GM12878 (cell line): ENCODE data around the gene PI4K2A. TPM values are rescaled to one million over a fixed set of nuclear protein-coding genes. Genes with fewer than 3 reads are reported as not detected.

Experiments
- ATAC-seq: fragments of 200-7000 bp; cut with Tn5 transposase; 3 replicates; pipeline ENCODE4 v1.9.1; 2020; ENCODE audit warnings: mild to moderate bottlenecking, moderate library complexity
- BruUV-seq: library from RNA; stranded (reverse); fragments of 400-500 nt; replicated peaks from 2 replicates; lab custom pipeline; 2021; lab: Mats Ljungman, UMichigan
- CTCF ChIA-PET: fragments of 300-600 bp; sonication (Branson Sonifier 250); formaldehyde crosslinking; extraction: SDS; loops from one replicate; lab custom pipeline; 2021; ENCODE audit warnings: inconsistent platforms; lab: Yijun Ruan, JAX
- POLR2A ChIA-PET: fragments of 350-600 bp; formaldehyde crosslinking; extraction: SDS; loops from one replicate; lab custom pipeline; 2021; ENCODE audit warnings: inconsistent platforms; lab: Charles Lee
- RAD21 ChIA-PET: fragments of 300-600 bp; sonication (Branson Sonifier 250); formaldehyde crosslinking; loops from one replicate; lab custom pipeline; 2023; ENCODE audit warnings: antibody characterized with exemption; ENCODE audit not compliant: unreplicated experiment; lab: Charles Lee
- SMC1A ChIA-PET: fragments of 300-600 bp; sonication (Branson Sonifier 250); formaldehyde crosslinking; loops from one replicate; lab custom pipeline; 2023; ENCODE audit not compliant: unreplicated experiment, uncharacterized antibody; lab: Charles Lee
- DNase-seq: peaks from one replicate; pipeline ENCODE4 v3.0.0-alpha.2; 2011; ENCODE audit warnings: low read depth, low spot score
- FAIRE-seq: peaks from 3 replicates; lab custom pipeline; 2011; peaks lifted over from hg19 to GRCh38; lab: Jason Lieb, UNC
- H2AFZ ChIP-seq: 2 replicates; pipeline ENCODE4 v1.6.0; 2011; ENCODE audit warnings: low read depth, low read length, control low read depth; ENCODE audit not compliant: control insufficient read depth
- H3K27ac ChIP-seq: 2 replicates; pipeline ENCODE4 v1.5.1; 2011; ENCODE audit warnings: control low read depth; ENCODE audit not compliant: control insufficient read depth, insufficient read depth
- H3K27me3 ChIP-seq, 2 experiments: replicated peaks in 1 of 2; 2 replicates each; pipeline versions ENCODE4 v1.6.0 to v1.6.1; 2011; ENCODE audit warnings: low read length in 1 of 2; ENCODE audit not compliant: control insufficient read depth in 2 of 2, insufficient read depth in 2 of 2
- H3K36me3 ChIP-seq, 2 experiments: 2 replicates each; pipeline ENCODE4 v1.5.1; 2011; ENCODE audit warnings: low read length in 1 of 2; ENCODE audit not compliant: control insufficient read depth in 2 of 2, insufficient read depth in 2 of 2
- H3K4me1 ChIP-seq: 2 replicates; pipeline ENCODE4 v1.6.1; 2011; ENCODE audit warnings: mild to moderate bottlenecking, low read length, moderate library complexity, mixed read lengths; ENCODE audit not compliant: control insufficient read depth, insufficient read depth
- H3K4me2 ChIP-seq: 2 replicates; pipeline ENCODE4 v1.6.0; 2011; ENCODE audit warnings: control low read depth; ENCODE audit not compliant: control insufficient read depth, insufficient read depth
- H3K4me3 ChIP-seq: fragments of 200-600 bp; sonication (generic); 2 replicates; pipeline ENCODE4 v1.5.1; 2016
- H3K79me2 ChIP-seq: 2 replicates; pipeline ENCODE4 v1.6.0; 2011; ENCODE audit warnings: low read length; ENCODE audit not compliant: control insufficient read depth, insufficient read depth
- H3K9ac ChIP-seq: 2 replicates; pipeline ENCODE4 v1.8.0; 2011; ENCODE audit warnings: low read length, control low read depth, mixed read lengths; ENCODE audit not compliant: control insufficient read depth, insufficient read depth
- H3K9me3 ChIP-seq: replicated peaks from 3 replicates; pipeline ENCODE4 v1.5.1; 2011; ENCODE audit warnings: mild to moderate bottlenecking, low read length; ENCODE audit not compliant: control insufficient read depth, insufficient read depth
- H4K20me1 ChIP-seq: 2 replicates; pipeline ENCODE4 v1.6.0; 2011; ENCODE audit not compliant: control insufficient read depth, insufficient read depth
- CTCF ChIP-seq, 3 experiments: IDR thresholded peaks in 2 of 3; conservative IDR thresholded peaks in 1 of 3; 2 replicates each; pipeline ENCODE4 v1.5.1; 2011; ENCODE audit warnings: low read depth in 3 of 3, low read length in 3 of 3, mild to moderate bottlenecking in 3 of 3, control low read depth in 2 of 3, moderate library complexity in 2 of 3, inconsistent platforms in 1 of 3, mixed read lengths in 1 of 3; ENCODE audit not compliant: control insufficient read depth in 2 of 3, insufficient read depth in 1 of 3; ENCODE audit errors: extremely low read depth in 1 of 3
- HCFC1 ChIP-seq: fragments of 150-350 bp; IDR thresholded peaks from 2 replicates; pipeline ENCODE4 v1.6.1; 2014; ENCODE audit warnings: low read length
- RAD21 ChIP-seq: IDR thresholded peaks from 2 replicates; pipeline ENCODE4 v1.6.1; 2011; ENCODE audit warnings: mild to moderate bottlenecking, low read depth, low read length, moderate library complexity; ENCODE audit not compliant: insufficient read depth
- SMC3 ChIP-seq: IDR thresholded peaks from 2 replicates; pipeline ENCODE4 v1.6.1; 2011; ENCODE audit warnings: low read length, improper control_type of control experiment, borderline replicate concordance
- SRF ChIP-seq, 2 experiments: IDR thresholded peaks; 2 replicates each; pipeline ENCODE4 v1.6.1; 2011; ENCODE audit warnings: low read depth in 2 of 2, low read length in 2 of 2, mild to moderate bottlenecking in 1 of 2, moderate library complexity in 1 of 2
- WGBS: methylation state at CpG from one replicate; pipeline ENCODE4 v1.1.6; 2016; ENCODE audit warnings: low lambda C conversion rate; ENCODE audit not compliant: insufficient replicate concordance, insufficient coverage; ENCODE audit errors: missing lambda C conversion rate; 5-methylcytosine and 5-hydroxymethylcytosine counted together
- in situ Hi-C: fragments of 300-500 bp; cut with MboI; formaldehyde crosslinking; loops from 9 replicates; pipeline ENCODE4 v1.14.3; 2018; ENCODE audit warnings: mixed read lengths
- intact Hi-C: fragments of 100-400 bp; cut with micrococcal nuclease; formaldehyde crosslinking; loops from one replicate; pipeline ENCODE4 v1.14.2; 2022; ENCODE audit not compliant: unreplicated experiment
- polyA plus RNA-seq, 11 experiments: library from polyadenylated mRNA; depleted of rRNA in 4 of 11; unstranded in 6 of 11; stranded (reverse) in 5 of 11; fragments of >200 nt; fragmentation: Nextera tagmentation in 4 of 11; fragmentation: Illumina TruSeq in 1 of 11; extraction: Ambion mirVana in 4 of 11; extraction: Trizol in 1 of 11; gene quantifications; 1 replicate in 1 of 11; 2 replicates in 10 of 11; pipeline versions ENCODE4 v1.2.1 to v1.2.3, GENCODE V29; 2011 to 2016; ENCODE audit warnings: inconsistent platforms in 2 of 11, missing spikeins in 2 of 11, low read depth in 1 of 11
- total RNA-seq, 4 experiments: library from RNA; depleted of rRNA in 3 of 4; stranded (reverse); fragments of >200 nt in 3 of 4; fragmentation: Illumina TruSeq in 1 of 4; extraction: Trizol in 1 of 4; gene quantifications; 2 replicates each; pipeline versions ENCODE4 v1.2.1 to v1.2.3, GENCODE V29; 2013 to 2021
- TF ChIP-seq, protein P1 (sequence below): fragments of 450-650 bp; IDR thresholded peaks from 2 replicates; pipeline ENCODE4 v1.6.1; 2017; ENCODE audit warnings: mild to moderate bottlenecking, low read depth, inconsistent platforms; ENCODE audit not compliant: poor library complexity, severe bottlenecking
- TF ChIP-seq, protein P2 (sequence below): IDR thresholded peaks from 2 replicates; pipeline ENCODE4 v1.6.1; 2012; ENCODE audit warnings: low read length, inconsistent platforms

Gene PI4K2A
- total and polyA plus RNA-seq, 10 of the 15 experiments (the other 5 are each of a cell fraction or from before 2014, with no cell fraction given), result 1.5 to 14.5 (median 10.0) TPM

DNA sequence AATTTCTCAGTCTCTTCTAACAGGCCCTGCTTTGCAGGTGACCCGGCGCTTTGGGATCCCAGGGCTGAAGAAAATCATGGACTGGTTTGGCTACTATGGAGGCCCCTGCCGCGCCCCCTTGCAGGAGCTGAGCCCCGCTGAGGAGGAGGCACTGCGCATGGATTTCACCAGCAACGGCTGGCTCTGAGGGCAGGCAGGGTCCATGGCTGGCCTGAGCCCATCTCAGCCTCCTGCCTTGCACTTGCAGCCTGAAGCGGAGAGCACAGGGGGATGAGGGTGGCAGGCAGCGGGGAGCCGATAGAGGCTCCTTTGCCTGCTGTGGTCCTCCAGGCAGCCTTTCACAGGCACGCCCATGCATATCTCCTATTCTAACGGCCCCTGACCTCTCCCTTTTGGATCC, 29.0 kb upstream of the PI4K2A start (continued):
- TF ChIP-seq SRF (IDR thresholded peaks at IDR 0.05; ENCODE audit: low read depth in 2 of 2, low read length in 2 of 2), result no peak
- TF ChIP-seq, protein P1, sequence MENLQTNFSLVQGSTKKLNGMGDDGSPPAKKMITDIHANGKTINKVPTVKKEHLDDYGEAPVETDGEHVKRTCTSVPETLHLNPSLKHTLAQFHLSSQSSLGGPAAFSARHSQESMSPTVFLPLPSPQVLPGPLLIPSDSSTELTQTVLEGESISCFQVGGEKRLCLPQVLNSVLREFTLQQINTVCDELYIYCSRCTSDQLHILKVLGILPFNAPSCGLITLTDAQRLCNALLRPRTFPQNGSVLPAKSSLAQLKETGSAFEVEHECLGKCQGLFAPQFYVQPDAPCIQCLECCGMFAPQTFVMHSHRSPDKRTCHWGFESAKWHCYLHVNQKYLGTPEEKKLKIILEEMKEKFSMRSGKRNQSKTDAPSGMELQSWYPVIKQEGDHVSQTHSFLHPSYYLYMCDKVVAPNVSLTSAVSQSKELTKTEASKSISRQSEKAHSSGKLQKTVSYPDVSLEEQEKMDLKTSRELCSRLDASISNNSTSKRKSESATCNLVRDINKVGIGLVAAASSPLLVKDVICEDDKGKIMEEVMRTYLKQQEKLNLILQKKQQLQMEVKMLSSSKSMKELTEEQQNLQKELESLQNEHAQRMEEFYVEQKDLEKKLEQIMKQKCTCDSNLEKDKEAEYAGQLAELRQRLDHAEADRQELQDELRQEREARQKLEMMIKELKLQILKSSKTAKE, result no peak
- TF ChIP-seq, all 136 proteins: peak for 0

DNA sequence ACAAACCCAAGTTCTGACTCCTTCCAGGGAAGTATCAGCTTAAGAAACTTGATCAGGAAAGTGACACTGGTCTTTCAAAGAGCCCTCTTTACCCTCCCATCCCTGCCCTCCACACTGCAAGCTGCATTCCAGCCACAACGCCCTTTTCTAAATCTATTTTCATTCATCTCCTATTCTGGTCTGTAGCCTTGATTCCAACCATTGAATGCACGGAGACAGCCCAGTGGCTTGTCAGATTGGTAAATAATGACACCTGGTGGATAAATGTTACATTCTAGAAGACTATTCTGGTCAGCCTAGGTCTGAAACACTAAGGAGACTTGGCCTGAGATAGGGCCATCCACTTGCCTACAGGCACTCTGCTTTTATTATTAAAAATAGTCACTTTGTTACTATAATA, 28.1 kb upstream of the PI4K2A start:
- H3K9ac ChIP-seq, result no peak overlapping the region
- peak; percentile 98 for ATAC-seq
- no peaks in the 10 kb centered on the region for H3K36me3 ChIP-seq
- H3K27ac ChIP-seq, result no peak overlapping the region
- no peak overlapping the region for H2AFZ ChIP-seq
- no peak for DNase-seq
- ChIA-PET POLR2A (no interaction called here), CTCF (interaction anchor here (0.7 to 1.7 kb wide), 11 partner anchors 10 to 206 kb away, joined by 3 to 10 read pairs (median 4); partner anchors contain the start of gene ANKRD2), SMC1A (interaction anchor here (0.5 to 1.6 kb wide), 4 partner anchors 11 to 188 kb away, joined by 3 to 9 read pairs (median 3); partner anchors contain the start of gene ANKRD2), RAD21 (no interaction called here)
- no peaks in the 10 kb centered on the region for H3K79me2 ChIP-seq
- TF ChIP-seq CTCF (IDR thresholded peaks at IDR 0.05 in 2 of 3, conservative IDR thresholded peaks at IDR 0.05 in 1 of 3; ENCODE audit: control insufficient read depth in 2 of 3, extremely low read depth in 1 of 3, insufficient read depth in 1 of 3, low read depth in 3 of 3, low read length in 3 of 3) (peak in 1 of 3 experiments; percentile 65; a peak in 3 of 6 replicates), RAD21 (peak; percentile 70), HCFC1 (no peak), SMC3 (peak; percentile 60; the same call in 1 of the 2 replicates)
- TF ChIP-seq, protein P2, sequence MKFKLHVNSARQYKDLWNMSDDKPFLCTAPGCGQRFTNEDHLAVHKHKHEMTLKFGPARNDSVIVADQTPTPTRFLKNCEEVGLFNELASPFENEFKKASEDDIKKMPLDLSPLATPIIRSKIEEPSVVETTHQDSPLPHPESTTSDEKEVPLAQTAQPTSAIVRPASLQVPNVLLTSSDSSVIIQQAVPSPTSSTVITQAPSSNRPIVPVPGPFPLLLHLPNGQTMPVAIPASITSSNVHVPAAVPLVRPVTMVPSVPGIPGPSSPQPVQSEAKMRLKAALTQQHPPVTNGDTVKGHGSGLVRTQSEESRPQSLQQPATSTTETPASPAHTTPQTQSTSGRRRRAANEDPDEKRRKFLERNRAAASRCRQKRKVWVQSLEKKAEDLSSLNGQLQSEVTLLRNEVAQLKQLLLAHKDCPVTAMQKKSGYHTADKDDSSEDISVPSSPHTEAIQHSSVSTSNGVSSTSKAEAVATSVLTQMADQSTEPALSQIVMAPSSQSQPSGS, result no peak
- TF ChIP-seq, protein P1, result no peak
- intact Hi-C loops, result loop anchor here (1.0 to 5.0 kb wide), 4 partner anchors 40 to 205 kb away; partner anchors contain the start of gene ANKRD2
- H4K20me1 ChIP-seq, result no peaks in the 10 kb centered on the region
- H3K27me3 ChIP-seq, result no peaks in the 10 kb centered on the region
- no TSS peak for BruUV-seq
- no peaks in the 10 kb centered on the region for H3K9me3 ChIP-seq
- no peaks in the 10 kb centered on the region for H3K4me1 ChIP-seq
- 2% methylated on average over 2 of the region's 2 CpGs for WGBS
- in situ Hi-C loops, result no loop called here
- no peak for FAIRE-seq
- H3K4me3 ChIP-seq, result no peak overlapping the region
- H3K4me2 ChIP-seq, result no peak overlapping the region
